B cell (primary cell): ENCODE data around the gene RABGAP1L. TPM values are rescaled to one million over a fixed set of nuclear protein-coding genes. Genes with fewer than 3 reads are reported as not detected.

Source experiments
- ATAC-seq: fragments of 200-7000 bp; cut with Tn5 transposase; one replicate; pipeline ENCODE4 v1.10.0; 2021; ENCODE audit warnings: low read depth, mild to moderate bottlenecking, moderate number of reproducible peaks, moderate library complexity
- CTCF ChIA-PET: fragments of 350-600 bp; sonication (Branson Sonifier 250); formaldehyde crosslinking; loops from one replicate; lab custom pipeline; 2021; ENCODE audit warnings: antibody characterized with exemption, inconsistent platforms; lab: Charles Lee
- POLR2A ChIA-PET: fragments of 350-600 bp; sonication (Branson Sonifier 250); formaldehyde crosslinking; loops from one replicate; lab custom pipeline; 2021; ENCODE audit warnings: antibody characterized with exemption; lab: Charles Lee
- DNase-seq: peaks from one replicate; pipeline ENCODE4 v3.0.0; 2013
- H2AFZ ChIP-seq: 2 replicates; pipeline ENCODE4 v1.6.1; 2012; ENCODE audit warnings: mild to moderate bottlenecking, low read depth, low read length; ENCODE audit not compliant: insufficient read depth, poor library complexity, severe bottlenecking
- H3K27ac ChIP-seq, 2 donors: 1 replicate in 1 of 2; 2 replicates in 1 of 2; pipeline ENCODE4 v1.5.1; 2012 to 2013; ENCODE audit warnings: low read length in 2 of 2, mild to moderate bottlenecking in 2 of 2, moderate library complexity in 1 of 2
- H3K27me3 ChIP-seq, 4 experiments: fragments of 200-600 bp in 1 of 4; sonication (generic) in 1 of 4; replicated peaks in 1 of 4; 1 replicate in 2 of 4; 2 replicates in 2 of 4; pipeline versions ENCODE4 v1.6.1 to v1.7.0; 2013 to 2016; ENCODE audit warnings: low read length in 3 of 4, mild to moderate bottlenecking in 2 of 4, mixed read lengths in 1 of 4, moderate library complexity in 1 of 4; ENCODE audit not compliant: insufficient read depth in 4 of 4, control insufficient read depth in 3 of 4; ENCODE audit errors: control extremely low read depth in 1 of 4
- H3K36me3 ChIP-seq, 2 experiments: replicated peaks in 1 of 2; 1 replicate in 1 of 2; 2 replicates in 1 of 2; pipeline versions ENCODE4 v1.6.1 to v1.7.1; 2013; ENCODE audit warnings: low read length in 1 of 2; ENCODE audit not compliant: insufficient read depth in 2 of 2, control insufficient read depth in 1 of 2; ENCODE audit errors: control extremely low read depth in 1 of 2, extremely low read depth in 1 of 2
- H3K4me1 ChIP-seq, 2 donors: fragments of 200-600 bp in 1 of 2; sonication (generic) in 1 of 2; 1 replicate in 1 of 2; 2 replicates in 1 of 2; pipeline versions ENCODE4 v1.5.1 to v1.6.1; 2013 to 2017; ENCODE audit warnings: low read length in 2 of 2; ENCODE audit not compliant: control insufficient read depth in 2 of 2, insufficient read depth in 2 of 2
- H3K4me2 ChIP-seq: replicated peaks from 2 replicates; pipeline ENCODE3; 2012; ENCODE audit warnings: mild to moderate bottlenecking, low read depth, low read length; ENCODE audit not compliant: poor library complexity, severe bottlenecking
- H3K4me3 ChIP-seq, 5 experiments: fragments of 200-600 bp in 1 of 5; sonication (generic) in 1 of 5; 1 replicate in 3 of 5; 2 replicates in 2 of 5; pipeline versions ENCODE4 v1.5.1 to v1.7.0; 2011 to 2016; ENCODE audit warnings: low read length in 4 of 5, mild to moderate bottlenecking in 4 of 5, low read depth in 2 of 5, control low read depth in 1 of 5, moderate library complexity in 1 of 5; ENCODE audit not compliant: insufficient read depth in 1 of 5; ENCODE audit errors: control extremely low read depth in 1 of 5, extremely low read depth in 1 of 5
- H3K79me2 ChIP-seq: fragments of 200-600 bp; sonication (generic); one replicate; pipeline ENCODE4 v1.6.0; 2016; ENCODE audit warnings: low read length; ENCODE audit not compliant: control insufficient read depth, insufficient read depth
- H3K9ac ChIP-seq: fragments of 200-600 bp; sonication (generic); 2 replicates; pipeline ENCODE4 v1.6.1; 2017; ENCODE audit warnings: mild to moderate bottlenecking, low read length, moderate library complexity
- H3K9me3 ChIP-seq, 3 donors: one replicate each; pipeline versions ENCODE4 v1.6.1 to v1.7.1; 2013; ENCODE audit warnings: low read length in 2 of 3; ENCODE audit not compliant: control insufficient read depth in 2 of 3, insufficient read depth in 1 of 3; ENCODE audit errors: control extremely low read depth in 1 of 3
- H4K20me1 ChIP-seq: 2 replicates; pipeline ENCODE4 v1.6.0; 2012; ENCODE audit warnings: mild to moderate bottlenecking, low read length; ENCODE audit not compliant: insufficient read depth, control insufficient read depth, poor library complexity, severe bottlenecking
- H3K27ac Mint-ChIP-seq: one replicate; pipeline ENCODE4 v1.8.0; 2021; ENCODE audit warnings: mixed read lengths
- H3K27me3 Mint-ChIP-seq: one replicate; pipeline ENCODE4 v1.8.0; 2021; ENCODE audit warnings: mixed read lengths
- H3K4me1 Mint-ChIP-seq: one replicate; pipeline ENCODE4 v1.8.0; 2021; ENCODE audit warnings: mixed read lengths
- H3K4me3 Mint-ChIP-seq: one replicate; pipeline ENCODE4 v1.8.0; 2021; ENCODE audit warnings: mixed read lengths
- H3K9me3 Mint-ChIP-seq: one replicate; pipeline ENCODE4 v1.8.0; 2022; ENCODE audit warnings: mixed read lengths; ENCODE audit not compliant: insufficient read depth
- CTCF ChIP-seq: fragments of 200-600 bp; IDR thresholded peaks from one replicate; pipeline ENCODE4 v1.8.0; 2022; ENCODE audit warnings: antibody characterized with exemption, mild to moderate bottlenecking
- EZH2 ChIP-seq: IDR thresholded peaks from 2 replicates; pipeline ENCODE4 v1.6.1; 2012; ENCODE audit warnings: borderline replicate concordance, low read depth, mild to moderate bottlenecking, moderate library complexity, low read length; ENCODE audit not compliant: insufficient read depth, poor library complexity, severe bottlenecking
- WGBS: methylation state at CpG from one replicate; pipeline ENCODE4 v1.1.5; 2013; ENCODE audit warnings: missing lambda C conversion rate; ENCODE audit not compliant: insufficient coverage; 5-methylcytosine and 5-hydroxymethylcytosine counted together
- intact Hi-C: fragments of 100-400 bp; cut with micrococcal nuclease; formaldehyde crosslinking; loops from one replicate; pipeline ENCODE4 v1.10.0; 2022
- polyA plus RNA-seq: library from polyadenylated mRNA; depleted of rRNA; stranded (reverse); fragments of >200 nt; gene quantifications from 2 replicates; pipeline ENCODE4 v1.2.3, GENCODE V29; 2012
- total RNA-seq, 2 donors: library from RNA; stranded (reverse); fragments of 120-200 nt in 1 of 2; gene quantifications; 1 replicate in 1 of 2; 2 replicates in 1 of 2; pipeline versions ENCODE4 v1.2.3 to v1.2.4, GENCODE V29; 2013 to 2022

Gene RABGAP1L
- total and polyA plus RNA-seq, 2 donors (not counting 1 experiment from before 2014, with no cell fraction given), result 34.9 to 159 TPM

DNA sequence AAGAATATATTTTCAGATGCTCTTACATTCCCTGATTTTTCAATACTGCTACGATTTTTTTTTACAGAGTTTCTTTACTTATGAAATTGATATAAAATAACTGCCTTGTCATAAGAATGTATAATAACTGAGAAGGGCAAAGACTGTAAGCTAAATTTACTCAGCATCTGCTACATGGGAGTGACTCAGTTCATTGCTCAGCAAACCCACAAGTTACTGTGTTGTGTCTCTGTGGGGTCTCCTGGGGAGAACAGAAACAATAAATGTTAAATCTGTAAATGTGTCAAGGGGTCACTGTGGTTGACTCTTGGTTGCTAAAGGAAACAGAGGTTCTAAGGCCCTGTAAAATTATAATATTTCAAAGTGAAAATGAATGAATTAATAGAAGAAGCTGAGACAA is 630.1 kb downstream of the RABGAP1L start:
- H3K79me2 ChIP-seq, result no peaks in the 10 kb centered on the region
- no peaks in the 10 kb centered on the region for H3K27me3 ChIP-seq
- H3K9me3 ChIP-seq, result no peaks in the 10 kb centered on the region
- ATAC-seq, result no peak
- H3K27ac ChIP-seq, result no peak overlapping the region
- H3K27me3 Mint-ChIP-seq, result no peaks in the 10 kb centered on the region
- no peak overlapping the region for H2AFZ ChIP-seq
- no CpG with 5 or more reads among the region's 1 CpG for WGBS
- ChIA-PET POLR2A (no interaction called here), CTCF (no interaction called here)
- H3K4me1 ChIP-seq, result no peaks in the 10 kb centered on the region
- no peak for TF ChIP-seq CTCF
- no peak for TF ChIP-seq EZH2
- H4K20me1 ChIP-seq, result peaks cover 4% of the 10 kb centered on the region
- no peak overlapping the region for H3K4me2 ChIP-seq
- H3K4me3 ChIP-seq, result no peak overlapping the region
- H3K36me3 ChIP-seq, result no peaks in the 10 kb centered on the region
- peaks cover 11% of the 10 kb centered on the region for H3K4me1 Mint-ChIP-seq
- H3K9ac ChIP-seq, result no peak overlapping the region
- H3K4me3 Mint-ChIP-seq, result no peak overlapping the region
- intact Hi-C loops, result no loop called here
- H3K27ac Mint-ChIP-seq, result no peak overlapping the region
- no peaks in the 10 kb centered on the region for H3K9me3 Mint-ChIP-seq
- DNase-seq, result no peak

DNA sequence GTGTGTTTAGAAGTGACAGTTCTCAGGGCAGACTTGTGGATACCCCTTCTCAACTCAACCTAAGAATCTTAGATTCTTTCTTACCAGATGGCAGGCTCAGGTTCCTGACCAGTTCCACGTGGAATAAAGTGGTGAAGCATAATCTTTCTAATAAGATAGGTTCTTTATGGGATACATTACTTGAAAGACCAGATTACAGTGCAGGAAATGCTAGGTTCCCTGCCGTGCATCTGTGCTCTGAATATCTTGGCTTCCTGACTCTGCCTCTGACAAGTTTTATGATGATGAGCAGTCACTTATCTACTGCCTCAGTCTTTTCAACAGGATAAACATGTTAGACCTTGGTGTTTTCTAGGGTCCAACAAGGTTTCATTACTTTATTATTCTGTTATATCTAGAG is 632.5 kb downstream of the RABGAP1L start:
- no peak overlapping the region for H3K4me3 ChIP-seq
- H3K27ac ChIP-seq, result no peak overlapping the region
- DNase-seq (no peak), ATAC-seq (no peak)
- intact Hi-C loops, result no loop called here
- H3K9ac ChIP-seq, result no peak overlapping the region
- TF ChIP-seq CTCF (no peak), EZH2 (no peak)
- no peaks in the 10 kb centered on the region for H3K9me3 Mint-ChIP-seq
- H3K4me1 ChIP-seq, result no peaks in the 10 kb centered on the region
- H2AFZ ChIP-seq, result no peak overlapping the region
- H3K9me3 ChIP-seq, result no peaks in the 10 kb centered on the region
- H3K27me3 Mint-ChIP-seq, result no peaks in the 10 kb centered on the region
- ChIA-PET CTCF (interaction anchor here (0.7 kb wide), 1 partner anchor 8 kb away, joined by 3 read pairs; no protein-coding TSS in a partner anchor), POLR2A (no interaction called here)
- WGBS, result 13% methylated on average over 1 of the region's 2 CpGs
- H3K27me3 ChIP-seq, result no peaks in the 10 kb centered on the region
- H3K36me3 ChIP-seq, result no peaks in the 10 kb centered on the region
- no peak overlapping the region for H3K4me2 ChIP-seq
- H3K79me2 ChIP-seq, result no peaks in the 10 kb centered on the region
- peaks cover 9% of the 10 kb centered on the region for H3K4me1 Mint-ChIP-seq
- H3K4me3 Mint-ChIP-seq, result no peak overlapping the region
- H4K20me1 ChIP-seq, result no peaks in the 10 kb centered on the region
- no peak overlapping the region for H3K27ac Mint-ChIP-seq
